ENCODE measurements around the gene VAT1.

DNA sequence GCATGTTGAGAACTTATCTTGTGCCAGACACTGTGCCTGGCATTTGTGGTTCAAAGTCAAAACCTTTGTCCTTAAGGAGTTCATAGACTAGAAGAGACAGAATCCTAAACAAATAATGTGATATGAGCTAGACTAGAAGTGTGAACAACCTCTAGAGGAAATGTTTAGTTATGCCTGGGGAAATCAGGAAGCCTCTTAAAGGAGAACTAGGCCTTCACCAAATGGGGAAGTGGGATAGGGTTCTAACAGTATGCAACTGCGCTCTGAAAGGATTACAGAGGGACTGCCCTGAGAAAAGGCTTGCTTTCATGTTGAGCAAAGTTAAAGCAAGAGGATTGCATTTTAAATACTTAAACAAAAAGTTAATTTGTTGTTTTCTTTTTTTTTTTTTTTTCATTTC lies 37.0 kb downstream of the VAT1 start:
- TF ChIP-seq EZH2 (IDR thresholded peaks at IDR 0.05; ENCODE audit: insufficient read depth, poor library complexity, severe bottlenecking) (no peak), EZH2phosphoT487 (IDR thresholded peaks at IDR 0.05; ENCODE audit: insufficient read depth, low read depth) (no peak)
